K562 treated with DMSO at 1 percent for 12 hours (cell line): ENCODE data around the gene UBASH3A. TPM values are rescaled to one million over a fixed set of nuclear protein-coding genes. Genes with fewer than 3 reads are reported as not detected.

Source experiments
- total RNA-seq: library from RNA; unstranded; fragments of 300-600 nt; gene quantifications from 2 replicates; pipeline ENCODE4 v1.2.3, GENCODE V29; 2022; ENCODE audit not compliant: insufficient read depth

Gene UBASH3A
- total RNA-seq = not detected in 2 replicates

GRCh38 chr21:42403611-42404231 is at the start of gene UBASH3A:
Gene UBASH3A (plus strand): TSS chr21:42403902. CDS start chr21:42403946, 44 bp downstream.

GRCh38 chr21:42366292-42367010 is 37.3 kb upstream of the UBASH3A start, which contains the start of gene TFF1:
Gene TFF1 (minus strand): TSS chr21:42366535. CDS start chr21:42366495, 40 bp downstream.

GRCh38 chr21:42395905-42396651 is 7.6 kb upstream of the UBASH3A start, which contains the start of gene TMPRSS3:
Gene TMPRSS3 (minus strand): TSS chr21:42396052. CDS start chr21:42395417, 635 bp downstream.

GRCh38 chr21:42496120-42496838 is 92.6 kb downstream of the UBASH3A start, which contains the start of gene RSPH1:
Gene RSPH1 (minus strand): TSS chr21:42496224. CDS start chr21:42496186, 38 bp downstream.

Other genes with a start within 250 kb of the UBASH3A start
- 0.27 TPM in 1 of 2 replicates, not detected in the other for gene ABCG1, start 184.8 kb upstream of the UBASH3A start, total RNA-seq
- gene TFF3, start 88.5 kb upstream of the UBASH3A start, total RNA-seq = not detected in 2 replicates
- not detected in 2 replicates for gene TFF2, start 52.9 kb upstream of the UBASH3A start, total RNA-seq
- gene TFF1, start 37.4 kb upstream of the UBASH3A start, total RNA-seq = not detected in 2 replicates
- gene TMPRSS3, start 7.8 kb upstream of the UBASH3A start, total RNA-seq = not detected in 2 replicates
- gene RSPH1, start 92.3 kb downstream of the UBASH3A start, total RNA-seq = not detected in 2 replicates
- gene SLC37A1, start 110.0 kb downstream of the UBASH3A start, total RNA-seq = 1.2 TPM in 2 replicates
- not detected in 2 replicates for gene PDE9A, start 249.7 kb downstream of the UBASH3A start, total RNA-seq